Measurements from ENCODE around the gene KIF6. TPM values are rescaled to one million over a fixed set of nuclear protein-coding genes. Genes with fewer than 3 reads are reported as not detected.

KIF6 gene
- total RNA-seq, 4 donors from 2014 or later = 0.10 to 0.61 (median 0.13) TPM; not detected in 1

- intact Hi-C loops (cut with DNase I; ENCODE audit: low total_unique reads) = no loop called here
- WGBS, 2 donors = 61 to 68% methylated on average over 2 of the region's 2 CpGs
- TF ChIP-seq CTCF (IDR thresholded peaks at IDR 0.05) = no peak
- no peak for TF ChIP-seq POLR2A (IDR thresholded peaks at IDR 0.05)
- H3K4me3 ChIP-seq (ENCODE audit: low read depth, poor library complexity, severe bottlenecking) = no peak overlapping the region
- no peak for DNase-seq (ENCODE audit: low spot score in 2 of 2)
These were observed 178.5 kb downstream of the KIF6 start for GRCh38 chr6:39546731-39547130.

GRCh38 chr6:39543950-39544349 lies 181.3 kb downstream of the KIF6 start:
- no peak overlapping the region for H3K4me3 ChIP-seq (ENCODE audit: low read depth, poor library complexity, severe bottlenecking)
- intact Hi-C loops (cut with DNase I; ENCODE audit: low total_unique reads) = no loop called here
- no peak for TF ChIP-seq CTCF (IDR thresholded peaks at IDR 0.05)
- no peak for TF ChIP-seq POLR2A (IDR thresholded peaks at IDR 0.05)
- DNase-seq (ENCODE audit: low spot score in 2 of 2) = no peak
- WGBS, 2 donors = 80 to 88% methylated on average over 1 of the region's 1 CpG

- intact Hi-C loops (cut with DNase I; ENCODE audit: low total_unique reads) = no loop called here
These were observed 182.1 kb downstream of the KIF6 start for GRCh38 chr6:39543095-39543494.

GRCh38 chr6:39540454-39540853 lies 184.8 kb downstream of the KIF6 start:
- 88 to 95% methylated on average over 12 of the region's 12 CpGs for WGBS, 2 donors
- TF ChIP-seq CTCF (IDR thresholded peaks at IDR 0.05) (no peak), POLR2A (IDR thresholded peaks at IDR 0.05) (no peak)
- intact Hi-C loops (cut with DNase I; ENCODE audit: low total_unique reads) = no loop called here
- H3K4me3 ChIP-seq (ENCODE audit: low read depth, poor library complexity, severe bottlenecking) = no peak overlapping the region
- no peak for DNase-seq (ENCODE audit: low spot score in 2 of 2)

More at GRCh38 chr6:39543095-39543494, 182.1 kb downstream of the KIF6 start:
- peak; percentile 39 to 88 for DNase-seq (ENCODE audit: low spot score in 2 of 2)
- H3K4me3 ChIP-seq (ENCODE audit: low read depth, poor library complexity, severe bottlenecking) = no peak overlapping the region
- 40 to 50% methylated on average over 2 of the region's 2 CpGs for WGBS, 2 donors
- TF ChIP-seq CTCF (IDR thresholded peaks at IDR 0.05) (no peak), POLR2A (IDR thresholded peaks at IDR 0.05) (no peak)

GRCh38 chr6:39530201-39530759 lies 194.9 kb downstream of the KIF6 start:
- TF ChIP-seq POLR2A (IDR thresholded peaks at IDR 0.05) = no peak
- no peak for TF ChIP-seq CTCF (IDR thresholded peaks at IDR 0.05)
- no peak for DNase-seq (ENCODE audit: low spot score in 2 of 2)
- intact Hi-C loops (cut with DNase I; ENCODE audit: low total_unique reads) = no loop called here
- H3K4me3 ChIP-seq (ENCODE audit: low read depth, poor library complexity, severe bottlenecking) = no peak overlapping the region
- 28 to 31% methylated on average over 4 of the region's 4 CpGs for WGBS, 2 donors
